ENCODE data around the gene UFSP1.

Gene UFSP1

GRCh38 chr7:100866729-100867039 lies 22.8 kb downstream of the UFSP1 start:
- no peaks in the 10 kb centered on the region for H3K9me3 ChIP-seq (replicated peaks in 1 of 2; ENCODE audit: control insufficient read depth in 2 of 2, insufficient read depth in 1 of 2, low read depth in 1 of 2, low read length in 2 of 2)
- no CpG with 5 or more reads among the region's 5 CpGs for WGBS, 2 donors (ENCODE audit: extremely low coverage in 2 of 2, insufficient read length in 2 of 2, insufficient replicate concordance in 1 of 2)
- H2AK5ac ChIP-seq (ENCODE audit: low read depth, low read length): peak overlapping the region; percentile 100
- H3K9ac ChIP-seq (ENCODE audit: low read depth, low read length, poor library complexity): peak overlapping the region; percentile 81
- peak overlapping the region; percentile 94 for H3K14ac ChIP-seq (ENCODE audit: low read length)
- H2BK12ac ChIP-seq (ENCODE audit: low read length): peak overlapping the region; percentile 100
- no peak overlapping the region for H3K27ac ChIP-seq (replicated peaks; ENCODE audit: low read length)
- H3K4me3 ChIP-seq (ENCODE audit: low read length in 2 of 2): peak overlapping the region; percentile 87 to 93
- peak overlapping the region; percentile 82 for H4K8ac ChIP-seq (ENCODE audit: low read depth, low read length)
- peaks cover 17% of the 10 kb centered on the region for H3K79me1 ChIP-seq (ENCODE audit: low read depth, low read length)
- H3K4me1 ChIP-seq (ENCODE audit: control insufficient read depth in 2 of 2, insufficient read depth in 1 of 2, low read depth in 1 of 2, low read length in 2 of 2): peaks cover 11 to 13% of the 10 kb centered on the region in 2 donors
- peak overlapping the region; percentile 100 for H2BK5ac ChIP-seq (ENCODE audit: low read length)
- no peak for DNase-seq (ENCODE audit: low spot score)
- H2BK120ac ChIP-seq (ENCODE audit: low read depth, low read length): peak overlapping the region; percentile 97
- H3K36me3 ChIP-seq (replicated peaks in 1 of 2; ENCODE audit: control insufficient read depth in 2 of 2, insufficient read depth in 2 of 2, low read length in 2 of 2): peaks cover 15 to 36% of the 10 kb centered on the region in 2 donors
- peak overlapping the region; percentile 66 for H3K4ac ChIP-seq (ENCODE audit: low read length)
- H3K4me2 ChIP-seq (ENCODE audit: insufficient read depth, low read length, poor library complexity, severe bottlenecking): peak overlapping the region; percentile 89
- H3K23ac ChIP-seq (ENCODE audit: low read depth, low read length, poor library complexity): peak overlapping the region; percentile 80
- H3K27me3 ChIP-seq (ENCODE audit: control insufficient read depth in 3 of 3, insufficient read depth in 3 of 3, low read depth in 1 of 3, low read length in 3 of 3): no peaks in the 10 kb centered on the region
- H2AFZ ChIP-seq (ENCODE audit: low read length): peak overlapping the region; percentile 99
- H2BK15ac ChIP-seq (ENCODE audit: low read length): peak overlapping the region; percentile 99
- H4K91ac ChIP-seq (ENCODE audit: low read depth, low read length, poor library complexity): peak overlapping the region; percentile 85
- peak overlapping the region; percentile 99 for H3K18ac ChIP-seq (ENCODE audit: low read length)

DNA sequence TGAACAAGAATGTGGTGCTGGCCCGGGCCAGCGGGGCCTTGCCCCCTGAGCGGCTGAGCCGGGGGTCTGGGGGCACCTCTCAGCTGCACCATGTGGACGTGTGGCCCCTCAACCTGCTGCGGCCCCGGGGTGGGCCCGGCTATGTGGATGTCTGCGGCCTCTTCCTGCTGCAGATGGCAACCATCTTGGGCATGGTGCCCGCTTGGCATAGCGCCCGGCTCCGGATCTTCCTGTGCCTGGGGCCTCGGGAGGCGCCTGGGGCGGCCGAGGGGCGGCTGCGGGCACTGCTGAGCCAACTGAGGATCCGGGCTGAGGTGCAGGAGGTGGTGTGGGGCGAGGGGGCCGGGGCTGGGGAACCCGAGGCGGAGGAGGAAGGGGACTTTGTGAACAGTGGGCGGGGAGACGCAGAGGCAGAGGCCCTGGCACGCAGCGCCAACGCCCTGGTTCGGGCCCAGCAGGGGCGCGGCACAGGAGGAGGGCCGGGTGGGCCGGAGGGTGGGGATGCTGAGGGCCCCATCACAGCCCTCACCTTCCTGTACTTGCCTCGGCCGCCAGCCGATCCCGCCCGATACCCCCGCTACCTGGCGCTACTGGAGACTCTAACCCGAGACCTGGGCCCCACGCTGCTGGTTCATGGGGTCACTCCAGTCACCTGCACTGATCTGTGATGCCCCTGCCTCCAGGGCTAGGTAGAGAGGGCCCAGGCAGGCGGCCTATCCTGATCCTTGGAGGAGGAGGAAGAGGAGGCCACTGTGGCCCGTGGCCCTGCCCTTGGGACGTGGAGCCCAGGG lies 23.4 kb downstream of the UFSP1 start:
- Histone ChIP-seq H3K27me3 (ENCODE audit: control insufficient read depth in 3 of 3, insufficient read depth in 3 of 3, low read depth in 1 of 3, low read length in 3 of 3) (no peaks in the 10 kb centered on the region), H3K4me2 (ENCODE audit: insufficient read depth, low read length, poor library complexity, severe bottlenecking) (peak overlapping the region; percentile 89), H2AFZ (ENCODE audit: low read length) (peak overlapping the region; percentile 99), H2AK5ac (ENCODE audit: low read depth, low read length) (peak overlapping the region; percentile 100), H2BK12ac (ENCODE audit: low read length) (peak overlapping the region; percentile 100), H4K91ac (ENCODE audit: low read depth, low read length, poor library complexity) (peak overlapping the region; percentile 85), H3K4me1 (ENCODE audit: control insufficient read depth in 2 of 2, insufficient read depth in 1 of 2, low read depth in 1 of 2, low read length in 2 of 2) (peaks cover 11 to 13% of the 10 kb centered on the region in 2 donors), H4K8ac (ENCODE audit: low read depth, low read length) (peak overlapping the region; percentile 82), H3K9me3 (replicated peaks in 1 of 2; ENCODE audit: control insufficient read depth in 2 of 2, insufficient read depth in 1 of 2, low read depth in 1 of 2, low read length in 2 of 2) (no peaks in the 10 kb centered on the region), H2BK120ac (ENCODE audit: low read depth, low read length) (peak overlapping the region; percentile 97), H2BK15ac (ENCODE audit: low read length) (peak overlapping the region; percentile 99), H3K79me1 (ENCODE audit: low read depth, low read length) (peaks cover 17% of the 10 kb centered on the region), H3K9ac (ENCODE audit: low read depth, low read length, poor library complexity) (peak overlapping the region; percentile 81), H3K4ac (ENCODE audit: low read length) (peak overlapping the region; percentile 66), H3K27ac (replicated peaks; ENCODE audit: low read length) (no peak overlapping the region), H2BK5ac (ENCODE audit: low read length) (peak overlapping the region; percentile 100), H3K23ac (ENCODE audit: low read depth, low read length, poor library complexity) (peak overlapping the region; percentile 80), H3K36me3 (replicated peaks in 1 of 2; ENCODE audit: control insufficient read depth in 2 of 2, insufficient read depth in 2 of 2, low read length in 2 of 2) (peaks cover 11 to 31% of the 10 kb centered on the region in 2 donors), H3K4me3 (ENCODE audit: low read length in 2 of 2) (peak overlapping the region in 1 of 2 donors; percentile 93), H3K14ac (ENCODE audit: low read length) (peak overlapping the region; percentile 94), H3K18ac (ENCODE audit: low read length) (peak overlapping the region; percentile 99)
- WGBS, 2 donors (ENCODE audit: extremely low coverage in 2 of 2, insufficient read length in 2 of 2, insufficient replicate concordance in 1 of 2): no CpG with 5 or more reads among the region's 46 CpGs
- no peak for DNase-seq (ENCODE audit: low spot score)

- Histone ChIP-seq H2BK12ac (ENCODE audit: low read length) (peak overlapping the region; percentile 75), H3K4ac (ENCODE audit: low read length) (no peak overlapping the region), H2AFZ (ENCODE audit: low read length) (no peak overlapping the region), H3K27me3 (ENCODE audit: control insufficient read depth in 3 of 3, insufficient read depth in 3 of 3, low read depth in 1 of 3, low read length in 3 of 3) (no peaks in the 10 kb centered on the region), H3K4me1 (ENCODE audit: control insufficient read depth in 2 of 2, insufficient read depth in 1 of 2, low read depth in 1 of 2, low read length in 2 of 2) (peaks cover 11 to 13% of the 10 kb centered on the region in 2 donors), H2BK120ac (ENCODE audit: low read depth, low read length) (no peak overlapping the region), H3K23ac (ENCODE audit: low read depth, low read length, poor library complexity) (no peak overlapping the region), H3K4me2 (ENCODE audit: insufficient read depth, low read length, poor library complexity, severe bottlenecking) (no peak overlapping the region), H4K8ac (ENCODE audit: low read depth, low read length) (peak overlapping the region; percentile 65), H3K36me3 (replicated peaks in 1 of 2; ENCODE audit: control insufficient read depth in 2 of 2, insufficient read depth in 2 of 2, low read length in 2 of 2) (peaks cover 8 to 30% of the 10 kb centered on the region in 2 donors), H3K79me1 (ENCODE audit: low read depth, low read length) (peaks cover 17% of the 10 kb centered on the region), H2AK5ac (ENCODE audit: low read depth, low read length) (peak overlapping the region; percentile 84), H3K14ac (ENCODE audit: low read length) (peak overlapping the region; percentile 21), H2BK15ac (ENCODE audit: low read length) (peak overlapping the region; percentile 99), H3K27ac (replicated peaks; ENCODE audit: low read length) (no peak overlapping the region), H3K4me3 (ENCODE audit: low read length in 2 of 2) (peak overlapping the region in 1 of 2 donors; percentile 28), H3K9me3 (replicated peaks in 1 of 2; ENCODE audit: control insufficient read depth in 2 of 2, insufficient read depth in 1 of 2, low read depth in 1 of 2, low read length in 2 of 2) (no peaks in the 10 kb centered on the region), H3K9ac (ENCODE audit: low read depth, low read length, poor library complexity) (no peak overlapping the region), H4K91ac (ENCODE audit: low read depth, low read length, poor library complexity) (no peak overlapping the region), H2BK5ac (ENCODE audit: low read length) (peak overlapping the region; percentile 100), H3K18ac (ENCODE audit: low read length) (peak overlapping the region; percentile 38)
- WGBS, 2 donors (ENCODE audit: extremely low coverage in 2 of 2, insufficient read length in 2 of 2, insufficient replicate concordance in 1 of 2): no CpG with 5 or more reads among the region's 17 CpGs
- no peak for DNase-seq (ENCODE audit: low spot score)
Measured at GRCh38 chr7:100865372-100865911, 24.1 kb downstream of the UFSP1 start.

DNA sequence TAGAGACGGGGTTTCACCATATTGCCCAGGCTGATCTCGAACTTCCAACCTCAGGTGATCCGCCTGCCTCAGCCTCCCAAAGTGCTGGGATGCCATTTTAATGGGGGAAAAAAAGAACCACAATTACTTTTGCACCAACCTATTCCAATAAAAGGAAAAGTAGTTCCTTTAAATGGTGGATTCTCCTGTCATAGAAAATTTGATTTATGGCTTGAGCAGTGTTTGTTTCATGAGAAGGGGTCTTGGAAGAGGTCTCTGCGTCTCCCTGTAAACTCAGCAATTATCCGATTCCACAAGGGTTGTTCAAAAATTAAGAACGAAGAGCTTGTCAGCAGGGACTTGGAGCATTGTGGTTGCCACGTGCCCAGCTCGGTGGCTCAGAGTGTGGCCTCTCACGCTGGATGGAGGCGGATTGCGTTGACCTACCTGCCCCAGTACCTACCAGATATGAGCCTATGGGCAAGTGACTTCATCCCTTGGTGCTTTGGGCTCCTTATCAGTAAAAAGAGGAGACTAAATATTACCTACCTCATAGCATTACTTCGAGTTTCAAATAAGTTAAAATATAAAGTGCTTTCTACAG lies 25.2 kb downstream of the UFSP1 start:
- no peak overlapping the region for H2AFZ ChIP-seq (ENCODE audit: low read length)
- H3K18ac ChIP-seq (ENCODE audit: low read length): no peak overlapping the region
- no peak overlapping the region for H3K4me3 ChIP-seq (ENCODE audit: low read length in 2 of 2)
- H3K4ac ChIP-seq (ENCODE audit: low read length): no peak overlapping the region
- no peak overlapping the region for H3K27ac ChIP-seq (replicated peaks; ENCODE audit: low read length)
- H3K9me3 ChIP-seq (replicated peaks in 1 of 2; ENCODE audit: control insufficient read depth in 2 of 2, insufficient read depth in 1 of 2, low read depth in 1 of 2, low read length in 2 of 2): no peaks in the 10 kb centered on the region
- no peak overlapping the region for H2BK5ac ChIP-seq (ENCODE audit: low read length)
- H2AK5ac ChIP-seq (ENCODE audit: low read depth, low read length): no peak overlapping the region
- H2BK15ac ChIP-seq (ENCODE audit: low read length): no peak overlapping the region
- H4K8ac ChIP-seq (ENCODE audit: low read depth, low read length): no peak overlapping the region
- peaks cover 19% of the 10 kb centered on the region for H3K79me1 ChIP-seq (ENCODE audit: low read depth, low read length)
- peaks cover 11 to 13% of the 10 kb centered on the region in 2 donors for H3K4me1 ChIP-seq (ENCODE audit: control insufficient read depth in 2 of 2, insufficient read depth in 1 of 2, low read depth in 1 of 2, low read length in 2 of 2)
- no peak overlapping the region for H2BK120ac ChIP-seq (ENCODE audit: low read depth, low read length)
- H3K4me2 ChIP-seq (ENCODE audit: insufficient read depth, low read length, poor library complexity, severe bottlenecking): no peak overlapping the region
- no peak overlapping the region for H4K91ac ChIP-seq (ENCODE audit: low read depth, low read length, poor library complexity)
- H3K36me3 ChIP-seq (replicated peaks in 1 of 2; ENCODE audit: control insufficient read depth in 2 of 2, insufficient read depth in 2 of 2, low read length in 2 of 2): peaks cover 9 to 26% of the 10 kb centered on the region in 2 donors
- no peaks in the 10 kb centered on the region for H3K27me3 ChIP-seq (ENCODE audit: control insufficient read depth in 3 of 3, insufficient read depth in 3 of 3, low read depth in 1 of 3, low read length in 3 of 3)
- WGBS, 2 donors (ENCODE audit: extremely low coverage in 2 of 2, insufficient read length in 2 of 2, insufficient replicate concordance in 1 of 2): no CpG with 5 or more reads among the region's 12 CpGs
- no peak overlapping the region for H3K9ac ChIP-seq (ENCODE audit: low read depth, low read length, poor library complexity)
- H3K14ac ChIP-seq (ENCODE audit: low read length): no peak overlapping the region
- H2BK12ac ChIP-seq (ENCODE audit: low read length): no peak overlapping the region
- H3K23ac ChIP-seq (ENCODE audit: low read depth, low read length, poor library complexity): no peak overlapping the region
- DNase-seq (ENCODE audit: low spot score): no peak

Data from neuronal stem cell (in vitro differentiated cells).